HL-60/S4 treated with phorbol 12-myristate 13-acetate at 8.2 ng/mL for 4 days and 3 days (cell line): ENCODE data around the gene ATP1A1.

Source experiments
- in situ Hi-C: fragments of 300-500 bp; cut with MboI; formaldehyde crosslinking; loops from 2 replicates; pipeline ENCODE4 v1.15.0; 2022; ENCODE audit warnings: low sequenced_read_pairs

The ATP1A1 gene

DNA sequence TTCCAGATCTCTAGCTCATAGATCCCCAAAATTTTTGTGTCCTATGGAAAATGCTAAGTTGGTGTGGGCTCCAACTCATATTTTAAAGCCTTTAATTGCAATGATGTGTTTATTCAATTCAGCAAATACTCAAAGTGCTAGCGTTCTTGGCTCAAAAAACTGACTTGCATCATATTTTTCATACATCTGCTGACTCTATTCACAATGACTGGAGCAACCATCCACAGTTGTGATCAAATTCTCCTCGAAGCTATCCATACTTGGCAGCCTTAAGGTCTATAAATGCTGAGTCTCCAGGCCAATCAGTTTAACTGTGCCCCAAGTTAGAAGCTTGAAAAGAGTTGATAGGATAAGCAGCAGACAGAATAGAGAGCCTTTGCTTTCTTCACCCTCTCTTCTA lies 2.9 kb upstream of the ATP1A1 start:
- in situ Hi-C loops, result no loop called here

DNA sequence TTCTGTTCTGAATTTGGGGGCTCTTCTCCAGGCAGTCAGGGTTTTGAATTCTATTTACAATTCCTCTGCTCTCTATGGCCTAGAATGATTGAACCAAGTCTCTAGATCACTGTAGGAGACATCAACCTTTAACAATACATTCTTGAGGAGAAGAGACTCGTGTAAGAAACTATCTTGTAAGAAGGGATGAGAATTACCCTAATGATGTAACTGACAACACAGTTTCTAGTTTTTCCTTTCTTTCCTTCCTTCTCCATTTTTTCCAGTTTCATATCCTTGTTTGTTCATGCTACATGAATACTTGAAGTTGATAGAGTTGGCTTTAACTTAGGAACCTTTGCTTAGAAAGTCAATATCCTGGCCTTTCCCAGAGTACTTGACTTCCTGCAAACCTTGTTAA lies 1.3 kb upstream of the ATP1A1 start:
- in situ Hi-C loops, result no loop called here

DNA sequence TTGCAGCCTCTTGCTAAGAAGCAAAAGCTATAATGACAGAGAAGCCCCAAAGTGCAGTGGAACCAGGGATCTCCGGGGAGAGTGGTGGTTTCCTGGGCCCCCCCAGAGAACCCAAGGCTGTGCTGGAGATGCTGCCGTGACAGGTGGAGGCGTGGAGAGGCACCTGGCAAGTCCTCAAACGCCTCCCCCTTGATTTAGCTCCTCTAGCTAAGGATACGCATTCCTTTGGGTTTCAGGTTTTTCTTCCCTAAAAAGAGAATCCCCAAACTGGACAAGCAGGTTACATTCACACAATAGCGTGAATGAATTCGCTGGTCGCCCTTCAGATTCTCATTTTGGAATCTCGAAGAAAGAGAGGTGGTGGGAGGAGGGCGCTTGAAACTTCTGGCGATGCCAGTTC lies 853 bp upstream of the ATP1A1 start:
- in situ Hi-C loops, result no loop called here

DNA sequence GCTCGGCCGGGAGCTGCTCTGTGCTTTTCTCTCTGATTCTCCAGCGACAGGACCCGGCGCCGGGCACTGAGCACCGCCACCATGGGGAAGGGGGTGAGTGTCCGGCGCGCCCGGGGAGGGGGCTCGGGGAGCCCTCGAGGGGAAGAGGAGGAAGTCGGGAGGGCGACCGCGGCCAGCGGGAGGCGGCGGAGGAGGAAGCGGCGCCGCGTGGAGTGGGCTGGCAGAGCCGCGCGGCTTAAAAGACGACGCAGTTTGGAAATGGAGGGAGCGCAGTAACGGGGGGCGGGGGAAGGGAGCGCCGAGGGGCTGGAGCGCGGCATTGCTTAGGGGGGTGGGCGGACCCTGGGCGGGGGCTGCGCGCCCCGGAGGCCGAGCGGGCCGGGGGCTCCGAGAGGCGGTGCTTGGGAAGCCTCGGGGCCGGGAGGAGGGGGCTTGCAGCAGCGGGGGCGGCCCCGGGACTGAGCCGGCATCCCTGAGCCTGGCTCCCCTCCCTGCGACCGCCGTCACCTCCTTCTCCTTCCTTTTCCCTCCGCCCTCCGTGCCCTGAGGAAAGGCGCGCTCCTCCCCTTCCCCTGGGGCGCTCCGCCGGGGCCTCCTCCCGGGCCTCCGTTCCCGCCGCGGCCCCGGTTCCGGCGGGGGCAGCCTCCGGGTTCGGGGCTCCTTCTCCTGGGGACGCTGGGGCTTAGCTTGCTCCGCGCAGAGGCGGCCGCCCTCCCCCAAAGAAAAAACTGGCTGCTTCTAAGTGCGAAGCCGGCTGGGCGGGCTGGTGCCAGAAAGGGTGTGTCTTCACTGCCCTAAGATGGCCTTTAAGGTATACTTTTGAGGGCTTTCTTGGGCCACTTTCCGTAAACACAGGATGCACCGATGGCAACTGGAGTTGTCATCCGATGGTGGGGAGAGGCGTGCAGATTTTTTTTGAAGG lies 648 bp downstream of the ATP1A1 start:
- in situ Hi-C loops, result no loop called here

DNA sequence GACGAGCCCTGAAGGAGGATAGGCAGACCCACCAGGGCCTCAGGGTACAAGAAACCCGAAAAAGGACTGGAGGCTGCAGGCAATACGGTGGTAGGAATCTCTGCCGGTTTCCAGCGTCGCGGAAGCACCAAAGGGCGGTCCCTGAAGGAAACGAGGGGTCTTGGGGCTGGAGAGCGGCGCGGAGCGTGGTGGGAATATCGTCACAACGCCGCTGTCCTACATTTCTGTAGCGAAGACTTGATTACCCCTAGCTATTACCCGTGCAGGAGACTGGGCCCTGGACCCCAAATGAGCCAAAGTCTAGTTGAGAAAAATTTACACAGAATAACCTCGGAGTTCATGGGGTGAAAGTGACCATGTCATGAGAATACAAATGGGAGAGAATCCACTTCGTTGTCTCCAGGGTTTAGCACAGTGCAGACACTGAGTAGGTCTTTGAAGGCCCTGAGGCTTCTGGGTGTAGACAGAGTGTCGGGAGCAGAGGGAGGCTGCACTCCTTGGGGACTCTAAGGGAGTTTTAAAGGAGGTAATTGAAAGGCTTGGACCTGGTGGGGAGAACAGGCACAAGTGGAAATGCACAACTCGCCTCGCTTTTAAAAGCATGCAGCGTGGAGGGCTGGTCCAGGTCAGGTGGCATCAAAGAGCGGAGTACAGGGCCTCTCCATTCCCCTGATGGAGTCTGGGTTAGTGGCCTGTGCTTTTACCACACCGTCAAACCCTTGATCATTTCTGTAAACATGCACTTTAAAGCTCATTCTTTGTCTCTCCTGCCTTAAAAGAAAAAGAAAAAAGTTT lies 1.5 kb downstream of the ATP1A1 start:
- in situ Hi-C loops, result loop anchor here (25.0 kb wide), 1 partner anchor 113 kb away; no protein-coding TSS in a partner anchor

DNA sequence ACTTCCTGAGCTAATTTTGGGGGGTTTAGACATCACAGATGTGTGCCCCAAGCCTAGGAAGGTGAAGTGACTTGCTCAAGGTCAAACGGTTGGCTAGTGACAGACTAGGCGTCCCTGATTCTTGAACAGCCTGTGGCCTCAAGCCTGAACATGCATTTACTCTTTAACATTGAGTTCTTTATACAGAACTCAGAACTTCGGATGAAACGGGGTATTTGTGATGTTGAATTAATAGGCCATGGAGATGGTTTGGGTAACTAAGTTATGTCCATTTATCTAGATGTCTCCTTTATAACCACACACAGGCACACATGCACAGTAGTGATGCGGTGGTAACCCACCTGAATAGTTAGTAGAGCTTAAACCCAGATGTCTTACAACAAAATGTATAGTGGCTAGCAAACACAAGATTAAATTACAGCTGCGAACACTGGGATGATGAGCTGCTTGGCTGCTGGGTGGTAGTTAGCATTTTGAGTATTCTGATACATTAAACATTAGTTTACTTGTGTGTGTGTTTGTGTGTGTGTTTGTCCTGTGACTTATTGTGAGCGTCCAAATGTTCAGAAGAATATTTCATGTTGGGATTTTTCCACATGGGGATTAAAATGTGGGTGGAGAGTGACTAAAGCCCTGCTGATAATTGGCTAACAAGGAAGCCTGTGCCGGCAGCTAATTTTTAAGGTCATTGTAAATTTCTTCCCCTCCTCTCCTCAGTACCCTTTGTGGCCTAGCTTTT lies 2.3 kb downstream of the ATP1A1 start:
- in situ Hi-C loops, result loop anchor here (25.0 kb wide), 1 partner anchor 112 kb away; no protein-coding TSS in a partner anchor

DNA sequence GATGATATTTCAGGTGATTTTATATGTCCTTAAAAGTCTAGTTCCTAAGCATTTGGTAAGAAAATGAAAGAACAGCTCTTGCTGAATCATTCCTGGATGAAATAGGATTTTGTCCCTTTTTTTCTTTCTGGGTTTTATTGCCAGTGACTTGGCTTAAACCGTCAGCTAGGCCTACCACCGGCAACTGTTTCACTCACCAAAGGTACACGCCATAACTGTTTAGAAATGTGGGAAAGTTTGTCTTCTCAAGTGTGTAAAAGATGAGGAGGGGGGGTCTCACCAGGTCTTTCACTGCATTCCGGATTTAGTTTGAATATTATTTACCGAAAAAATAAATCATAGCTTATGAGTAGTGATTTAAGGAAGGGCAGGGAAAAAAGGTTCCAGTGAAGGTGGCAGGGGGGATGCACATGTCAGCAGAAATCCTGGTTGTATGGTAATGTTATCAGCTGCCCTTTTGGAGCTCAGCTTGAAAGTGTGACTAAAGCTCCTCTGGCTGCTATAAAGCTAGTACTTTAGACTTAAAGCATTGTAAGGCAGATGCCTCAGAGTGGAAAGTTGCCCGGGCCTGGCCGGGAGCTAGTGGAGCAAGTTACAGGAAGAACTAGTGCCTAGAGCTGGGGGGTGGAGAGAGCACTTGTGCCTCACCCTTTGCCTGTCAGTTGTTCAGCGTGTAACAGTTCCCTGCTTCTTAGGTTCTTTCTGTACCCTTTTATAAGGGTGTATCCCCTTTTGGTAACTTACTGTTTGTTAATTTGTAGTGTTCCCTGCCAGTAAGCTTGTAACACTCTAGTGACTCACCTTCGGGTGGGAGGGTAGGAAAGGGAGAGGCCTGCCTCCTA lies 3.1 kb downstream of the ATP1A1 start:
- in situ Hi-C loops, result loop anchor here (25.0 kb wide), 1 partner anchor 111 kb away; no protein-coding TSS in a partner anchor

DNA sequence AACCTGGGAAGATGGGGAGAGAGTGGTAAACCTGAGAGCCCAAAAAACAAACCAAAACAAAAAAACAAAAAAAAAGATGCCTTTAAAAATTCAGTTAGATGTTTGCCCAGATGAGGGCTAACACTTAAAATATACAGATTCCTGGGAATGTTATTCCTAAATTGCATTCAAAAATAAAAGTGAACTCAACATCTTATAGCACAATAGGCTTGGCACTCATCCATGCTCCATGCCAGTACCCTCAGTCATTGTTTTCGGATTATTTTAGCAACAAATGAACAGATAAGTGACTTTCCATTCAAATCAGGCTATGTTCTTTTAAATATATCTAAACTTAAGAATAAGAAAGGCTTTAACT lies 3.7 kb downstream of the ATP1A1 start:
- in situ Hi-C loops, result loop anchor here (25.0 kb wide), 1 partner anchor 111 kb away; no protein-coding TSS in a partner anchor

DNA sequence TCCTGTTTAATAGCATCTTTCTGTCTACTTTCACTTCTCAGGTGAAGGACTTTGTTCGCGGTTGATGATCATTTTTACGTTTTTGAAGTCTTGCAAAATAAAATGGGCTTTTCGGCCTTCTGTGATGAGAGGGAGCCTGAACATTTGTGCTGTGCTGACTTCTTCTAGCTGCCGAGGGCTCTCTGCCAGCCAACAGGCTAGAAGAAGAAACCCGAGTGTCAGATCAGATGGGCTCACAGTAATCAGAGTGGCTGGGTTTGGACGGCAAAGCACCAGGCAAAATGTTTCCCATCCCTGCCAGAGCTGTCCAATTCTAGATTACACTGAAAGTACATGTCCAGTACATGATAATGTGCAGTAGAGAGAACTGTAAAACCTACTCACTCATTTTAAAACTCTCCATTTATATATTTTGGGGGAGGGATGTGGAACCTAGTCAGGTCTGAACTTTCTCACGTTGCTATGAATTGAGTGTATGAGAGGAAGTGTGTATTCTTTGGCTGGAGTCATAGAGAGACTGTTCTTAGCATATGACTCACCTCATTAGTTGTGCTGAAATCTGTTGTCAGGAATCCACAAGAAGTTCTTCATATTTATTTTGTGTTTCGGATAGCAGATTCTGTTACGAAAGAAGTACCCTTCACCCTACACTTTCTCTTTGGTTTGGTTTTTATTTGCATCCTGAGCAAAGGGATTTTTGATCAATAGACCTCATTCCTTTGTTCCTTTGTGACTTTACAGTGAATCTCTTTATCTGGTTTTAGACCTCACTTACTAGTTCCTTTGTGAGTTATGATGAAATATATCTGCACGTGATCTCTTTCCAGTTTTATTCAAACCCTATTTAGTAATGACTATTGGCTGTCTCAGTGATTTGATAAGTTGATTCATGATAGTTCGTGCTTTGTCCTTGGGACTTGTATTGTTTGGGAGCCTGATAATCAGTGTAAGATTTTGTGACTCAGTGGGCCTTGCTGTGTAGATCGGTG lies 4.8 kb downstream of the ATP1A1 start:
- in situ Hi-C loops, result loop anchor here (25.0 kb wide), 1 partner anchor 109 kb away; no protein-coding TSS in a partner anchor

DNA sequence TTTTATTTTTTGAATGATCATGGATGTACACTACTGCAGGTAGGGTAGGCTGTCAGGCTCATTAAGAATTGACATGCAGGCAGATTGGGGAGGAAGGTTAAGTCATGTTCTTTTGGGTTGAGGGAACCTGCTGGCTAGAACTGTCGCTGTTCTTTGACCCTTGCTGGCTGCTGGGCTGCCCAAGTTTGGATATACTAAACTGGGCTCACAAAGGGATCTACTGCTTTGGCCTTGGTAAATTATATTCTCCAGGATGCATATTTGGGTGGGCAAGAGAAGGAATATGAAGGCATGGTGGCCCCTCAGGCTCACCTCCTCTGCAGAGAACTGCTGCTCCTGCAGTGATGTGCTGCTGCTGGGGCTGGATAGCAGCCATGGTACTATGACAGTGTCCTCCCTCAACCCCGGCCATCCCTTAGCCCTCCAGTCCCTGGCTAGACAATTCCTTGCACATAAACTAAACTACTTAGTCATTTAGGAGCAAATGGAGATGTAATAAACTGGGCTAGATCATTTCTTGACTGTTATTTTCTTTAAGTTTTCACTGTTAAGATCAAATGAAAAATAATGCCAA lies 6.1 kb downstream of the ATP1A1 start:
- in situ Hi-C loops, result loop anchor here (25.0 kb wide), 1 partner anchor 108 kb away; no protein-coding TSS in a partner anchor

DNA sequence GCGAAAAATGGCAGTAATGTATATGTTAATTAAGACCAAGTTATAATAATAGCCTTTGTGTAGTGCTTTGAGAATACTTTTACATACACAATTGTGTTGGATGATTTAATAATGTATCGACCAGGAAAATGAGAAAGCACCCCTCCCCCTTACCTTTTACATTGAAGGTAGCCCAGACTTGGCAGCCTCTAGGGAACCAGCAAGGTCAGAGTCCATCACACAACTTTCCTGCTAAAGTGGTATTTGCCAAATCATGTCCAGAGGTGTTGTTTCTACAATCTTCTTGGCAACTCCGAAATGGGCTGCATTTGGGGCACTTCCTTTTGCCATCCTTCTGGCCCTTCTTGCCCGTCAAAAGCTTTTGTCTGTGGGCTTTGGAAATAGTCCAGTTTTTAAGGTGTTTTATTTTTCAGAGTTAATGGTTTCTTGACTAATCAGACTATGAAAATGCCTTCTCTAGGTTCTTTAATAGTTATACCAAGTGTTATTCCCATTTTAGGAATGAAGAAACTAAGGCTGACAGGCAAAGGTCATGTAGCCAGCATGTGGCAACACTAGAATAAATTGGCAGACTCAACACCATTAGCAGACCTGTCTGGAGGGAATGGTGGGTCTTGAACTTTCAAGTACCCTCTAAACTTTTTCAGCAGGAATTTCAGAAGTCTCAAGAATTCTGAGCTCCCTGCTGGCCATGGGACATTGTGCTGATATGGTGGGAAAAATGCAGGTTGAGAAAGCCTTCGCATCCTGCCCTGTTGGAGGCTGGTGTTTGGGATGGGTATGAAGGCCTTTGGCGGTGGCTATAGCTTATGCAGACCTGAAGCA lies 6.8 kb downstream of the ATP1A1 start:
- in situ Hi-C loops, result loop anchor here (25.0 kb wide), 1 partner anchor 107 kb away; no protein-coding TSS in a partner anchor

DNA sequence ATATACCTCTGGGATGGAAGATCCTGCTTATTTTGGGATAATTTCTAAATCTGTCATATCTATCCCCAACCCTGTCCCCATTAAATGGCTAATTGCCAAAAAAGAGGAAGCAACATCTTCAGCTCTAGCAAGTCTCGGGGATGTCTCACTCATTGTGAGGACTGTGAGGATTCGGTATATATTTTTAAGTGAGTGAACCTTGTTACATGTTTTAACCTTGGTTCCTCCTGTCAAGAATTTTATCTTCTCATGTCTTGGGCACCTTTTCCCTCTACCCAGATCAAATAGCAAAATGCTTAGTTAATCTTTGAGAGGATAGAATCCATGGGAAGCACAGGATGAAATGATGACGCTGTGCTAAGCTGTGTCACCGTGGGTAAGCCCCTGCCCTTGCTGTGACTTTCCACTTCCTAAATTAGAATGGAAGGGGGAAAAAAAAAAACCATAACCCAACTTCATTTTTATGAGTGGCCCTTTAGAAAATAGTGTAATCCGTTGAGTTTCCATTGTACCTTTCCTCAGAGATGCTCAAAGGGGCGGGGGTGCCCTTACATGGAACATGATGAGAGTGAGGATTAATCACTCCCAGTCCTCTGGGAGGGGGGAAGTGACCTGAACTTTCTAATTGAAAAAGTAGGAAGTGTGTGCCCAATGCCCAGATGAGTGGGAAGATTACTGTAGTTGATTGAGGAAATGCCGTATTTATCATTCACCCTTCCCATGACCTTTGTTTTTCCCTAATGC lies 7.6 kb downstream of the ATP1A1 start:
- in situ Hi-C loops, result loop anchor here (25.0 kb wide), 1 partner anchor 107 kb away; no protein-coding TSS in a partner anchor

DNA sequence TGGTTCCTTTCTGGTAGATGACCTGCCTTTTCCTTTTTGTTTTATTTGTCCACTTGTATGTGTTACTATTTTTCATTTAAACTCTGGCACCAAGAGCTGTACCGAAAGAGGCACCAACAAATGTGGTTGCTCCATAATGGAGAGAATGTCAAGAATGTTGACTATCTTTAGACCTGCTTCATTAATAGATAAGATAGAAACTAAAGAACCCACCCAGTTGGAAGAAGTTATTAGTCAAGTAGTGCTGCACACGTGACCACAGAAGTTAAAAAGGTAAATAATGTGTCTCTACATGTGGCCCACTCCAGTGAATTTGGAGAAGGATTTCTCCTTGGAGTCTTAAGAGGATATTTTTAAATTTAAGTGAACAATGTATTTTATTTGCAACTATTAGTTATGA lies 9.3 kb downstream of the ATP1A1 start:
- in situ Hi-C loops, result loop anchor here (25.0 kb wide), 1 partner anchor 105 kb away; no protein-coding TSS in a partner anchor

DNA sequence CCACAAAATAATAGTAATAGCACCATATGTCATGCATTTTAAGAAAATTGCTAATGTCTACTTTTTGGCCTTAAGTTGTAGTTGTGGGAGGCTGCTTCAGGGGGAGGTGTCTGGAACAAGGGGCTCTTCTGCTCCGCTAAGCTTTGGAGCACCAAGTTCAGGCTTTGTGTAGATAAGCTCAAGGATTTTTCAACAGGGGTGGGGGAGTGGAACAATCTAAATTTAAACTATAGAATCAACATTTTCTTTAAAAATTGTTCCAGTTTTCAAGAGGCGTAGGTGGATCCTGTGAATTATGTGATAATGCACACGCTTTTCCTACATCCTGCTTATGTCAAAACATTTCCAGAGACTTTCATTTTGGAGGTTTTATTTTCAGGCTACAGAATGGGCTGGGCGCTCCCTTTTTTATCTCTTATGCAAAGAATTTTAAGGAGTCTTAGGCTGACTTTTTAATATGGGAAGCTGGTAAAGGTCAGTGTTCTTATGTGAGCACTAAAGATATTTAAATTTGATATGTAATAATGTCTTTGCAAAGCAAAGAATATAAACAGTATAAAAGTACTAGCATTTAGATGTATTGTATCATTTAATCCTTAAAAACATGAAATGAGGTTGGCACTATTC lies 9.9 kb downstream of the ATP1A1 start:
- in situ Hi-C loops, result loop anchor here (25.0 kb wide), 1 partner anchor 104 kb away; no protein-coding TSS in a partner anchor

DNA sequence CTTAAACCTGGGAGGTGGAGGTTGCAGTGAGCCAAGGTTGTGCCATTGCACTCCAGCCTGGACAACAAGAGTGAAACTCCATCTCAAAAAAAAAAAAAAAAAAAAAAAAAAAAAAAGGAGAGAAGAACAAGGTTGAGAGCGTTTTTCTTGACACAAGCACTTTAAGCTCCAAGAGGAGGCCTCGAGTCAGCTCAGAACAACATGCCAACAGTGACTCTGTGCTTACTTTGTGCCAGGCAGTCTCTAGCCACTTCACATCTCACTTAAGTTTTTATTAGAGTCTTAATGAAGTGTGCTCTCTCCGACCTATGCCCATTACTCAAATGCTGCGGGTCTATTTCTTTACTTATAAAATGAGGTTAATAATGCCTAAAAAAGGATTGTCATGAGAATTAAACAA lies 13.0 kb downstream of the ATP1A1 start:
- in situ Hi-C loops, result loop anchor here (25.0 kb wide), 1 partner anchor 101 kb away; no protein-coding TSS in a partner anchor

DNA sequence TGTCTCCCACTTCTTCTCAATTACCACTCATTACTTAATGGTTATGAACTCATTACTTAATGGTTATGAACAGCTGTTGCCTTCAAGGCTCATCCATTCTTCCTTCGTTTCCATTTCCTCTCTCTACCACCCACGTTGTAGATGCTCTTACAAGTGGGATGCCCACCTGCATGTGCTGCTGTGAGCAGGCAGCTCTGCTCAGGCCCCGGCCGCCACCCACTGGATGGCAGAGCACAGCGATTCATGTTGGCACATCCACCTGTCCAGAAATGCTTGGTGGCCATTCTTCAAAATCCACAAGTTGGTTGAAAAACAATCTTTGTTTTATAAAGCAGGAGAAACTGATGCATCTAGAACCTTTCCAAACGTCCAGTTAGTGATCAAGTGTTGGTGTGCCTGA lies 14.5 kb downstream of the ATP1A1 start:
- in situ Hi-C loops, result loop anchor here (25.0 kb wide), 1 partner anchor 100 kb away; no protein-coding TSS in a partner anchor
